GM18508 (cell line): ENCODE data around the gene GJA4.
"Not testable (repeated sequence)": the region's sequence is repeated elsewhere in the genome, so short reads cannot be mapped to it uniquely, and the experiment has no call there.

ENCODE experiments used
- ATAC-seq: cut with Tn5 transposase; IDR thresholded peaks from one replicate; pipeline ENCODE4 v1.9.1; 2021; ENCODE audit warnings: moderate number of reproducible peaks; ENCODE audit not compliant: insufficient read depth, unreplicated experiment

Gene GJA4

GRCh38 chr1:34786521-34787325 is 6.1 kb upstream of the GJA4 start:
- ATAC-seq: no peak

- ATAC-seq: no peak
Measured at GRCh38 chr1:34787461-34788420, 5.1 kb upstream of the GJA4 start.

- no peak for ATAC-seq
Measured at GRCh38 chr1:34790985-34791384, 1.8 kb upstream of the GJA4 start.

GRCh38 chr1:34792424-34792823 is 375 bp upstream of the GJA4 start:
- no peak for ATAC-seq

- no peak for ATAC-seq
Measured at GRCh38 chr1:34794001-34794789, 1.4 kb downstream of the GJA4 start.

- no peak for ATAC-seq
Measured at GRCh38 chr1:34794790-34795180, 2.0 kb downstream of the GJA4 start.

GRCh38 chr1:34795916-34796315 is 3.1 kb downstream of the GJA4 start:
- no peak for ATAC-seq

GRCh38 chr1:34796990-34797389 is 4.2 kb downstream of the GJA4 start:
- ATAC-seq: no peak

- no peak for ATAC-seq
Measured at GRCh38 chr1:34800214-34800613, 7.4 kb downstream of the GJA4 start.

GRCh38 chr1:34803770-34804169 is 11.0 kb downstream of the GJA4 start:
- no peak for ATAC-seq

- no peak for ATAC-seq
Measured at GRCh38 chr1:34806396-34806795, 13.6 kb downstream of the GJA4 start.

GRCh38 chr1:34808051-34808810 is 15.4 kb downstream of the GJA4 start:
- ATAC-seq: no peak

GRCh38 chr1:34810781-34811180 is 18.0 kb downstream of the GJA4 start:
- not testable (repeated sequence) for ATAC-seq

GRCh38 chr1:34816332-34816731 is 23.5 kb downstream of the GJA4 start:
- ATAC-seq: no peak

GRCh38 chr1:34816778-34817177 is 24.0 kb downstream of the GJA4 start:
- ATAC-seq: no peak

- ATAC-seq: not testable (repeated sequence)
Measured at GRCh38 chr1:34818862-34819261, 26.1 kb downstream of the GJA4 start.

GRCh38 chr1:34822202-34822601 is 29.4 kb downstream of the GJA4 start:
- no peak for ATAC-seq

GRCh38 chr1:34824817-34825454 is 32.1 kb downstream of the GJA4 start:
- ATAC-seq: no peak

- ATAC-seq: no peak
Measured at GRCh38 chr1:34825455-34826091, 32.8 kb downstream of the GJA4 start.
